Measurements from ENCODE around the gene RYR2. TPM values are rescaled to one million over a fixed set of nuclear protein-coding genes. Genes with fewer than 3 reads are reported as not detected.

Gene RYR2
- polyA plus RNA-seq, 1 of the 3 experiments (the other 2 are of a cell fraction) = under 0.01 TPM

DNA sequence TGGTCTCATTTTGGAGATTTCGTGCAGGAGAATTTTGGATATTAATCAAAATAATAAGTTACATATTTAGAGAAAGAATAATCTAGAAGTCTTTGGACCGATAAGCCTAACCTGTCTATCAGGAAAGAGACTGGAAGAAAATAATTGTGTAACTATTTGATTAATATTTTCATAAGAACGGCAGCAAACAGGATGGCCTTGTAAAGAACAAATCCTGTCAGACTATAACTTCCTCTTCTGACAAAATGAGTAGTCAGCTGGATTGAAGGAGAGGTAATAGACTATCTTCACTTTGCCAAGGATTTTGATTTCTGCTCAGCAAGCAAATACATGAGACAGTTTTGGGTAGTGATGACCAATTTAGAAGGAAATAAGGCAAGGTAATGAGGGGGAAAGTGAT lies 12.7 kb upstream of the RYR2 start:
- Histone ChIP-seq H4K20me1 (ENCODE audit: insufficient read depth) (no peaks in the 10 kb centered on the region), H3K9ac (no peak overlapping the region), H3K9me3 (peaks cover 4% of the 10 kb centered on the region; the same call in 1 of the 2 replicates), H3K27ac (ENCODE audit: low read depth in 2 of 2, low read length in 1 of 2) (no peak overlapping the region), H3F3A (replicated peaks; ENCODE audit: insufficient read depth) (no peaks in the 10 kb centered on the region), H3K4me3 (ENCODE audit: low read depth in 2 of 2, low read length in 1 of 2) (no peak overlapping the region), H3K4me2 (no peak overlapping the region), H2AFZ (ENCODE audit: low read depth) (no peak overlapping the region), H3K4me1 (ENCODE audit: control insufficient read depth in 1 of 2, insufficient read depth in 2 of 2, low read depth in 1 of 2, low read length in 1 of 2) (no peaks in the 10 kb centered on the region), H3K79me2 (ENCODE audit: insufficient read depth) (no peaks in the 10 kb centered on the region), H3K27me3 (ENCODE audit: insufficient read depth) (no peaks in the 10 kb centered on the region), H3K9me2 (no peaks in the 10 kb centered on the region), H3K36me3 (replicated peaks in 1 of 2; ENCODE audit: control insufficient read depth in 1 of 2, insufficient read depth in 2 of 2, low read length in 1 of 2) (no peaks in the 10 kb centered on the region)
- DNase-seq = no peak
- 32% methylated on average over 3 of the region's 3 CpGs for WGBS (ENCODE audit: low lambda C conversion rate)
- ChIA-PET CTCF (no interaction called here), POLR2A (no interaction called here)
- no peak for TF ChIP-seq RAD21 (IDR thresholded peaks at IDR 0.05; ENCODE audit: low read length)
- TF ChIP-seq TEAD4 (IDR thresholded peaks at IDR 0.05; ENCODE audit: borderline replicate concordance, insufficient read depth) = no peak
- TF ChIP-seq NRF1 (IDR thresholded peaks at IDR 0.05; ENCODE audit: low read depth, low read length) = no peak
- TF ChIP-seq MXI1 (IDR thresholded peaks at IDR 0.05; ENCODE audit: low read depth, low read length) = no peak

GRCh38 chr1:237029850-237030535 lies 12.0 kb upstream of the RYR2 start:
- Histone ChIP-seq H4K20me1 (ENCODE audit: insufficient read depth) (no peaks in the 10 kb centered on the region), H3K9me3 (peaks cover 4% of the 10 kb centered on the region; the same call in 1 of the 2 replicates), H3K27me3 (ENCODE audit: insufficient read depth) (no peaks in the 10 kb centered on the region), H3K9me2 (no peaks in the 10 kb centered on the region), H2AFZ (ENCODE audit: low read depth) (no peak overlapping the region), H3K4me1 (ENCODE audit: control insufficient read depth in 1 of 2, insufficient read depth in 2 of 2, low read depth in 1 of 2, low read length in 1 of 2) (no peaks in the 10 kb centered on the region), H3K9ac (no peak overlapping the region), H3K4me2 (no peak overlapping the region), H3K79me2 (ENCODE audit: insufficient read depth) (no peaks in the 10 kb centered on the region), H3K36me3 (replicated peaks in 1 of 2; ENCODE audit: control insufficient read depth in 1 of 2, insufficient read depth in 2 of 2, low read length in 1 of 2) (no peaks in the 10 kb centered on the region), H3F3A (replicated peaks; ENCODE audit: insufficient read depth) (no peaks in the 10 kb centered on the region), H3K27ac (ENCODE audit: low read depth in 2 of 2, low read length in 1 of 2) (no peak overlapping the region), H3K4me3 (ENCODE audit: low read depth in 2 of 2, low read length in 1 of 2) (no peak overlapping the region)
- ChIA-PET CTCF (no interaction called here), POLR2A (no interaction called here)
- 29% methylated on average over 9 of the region's 9 CpGs for WGBS (ENCODE audit: low lambda C conversion rate)
- TF ChIP-seq, protein P1, sequence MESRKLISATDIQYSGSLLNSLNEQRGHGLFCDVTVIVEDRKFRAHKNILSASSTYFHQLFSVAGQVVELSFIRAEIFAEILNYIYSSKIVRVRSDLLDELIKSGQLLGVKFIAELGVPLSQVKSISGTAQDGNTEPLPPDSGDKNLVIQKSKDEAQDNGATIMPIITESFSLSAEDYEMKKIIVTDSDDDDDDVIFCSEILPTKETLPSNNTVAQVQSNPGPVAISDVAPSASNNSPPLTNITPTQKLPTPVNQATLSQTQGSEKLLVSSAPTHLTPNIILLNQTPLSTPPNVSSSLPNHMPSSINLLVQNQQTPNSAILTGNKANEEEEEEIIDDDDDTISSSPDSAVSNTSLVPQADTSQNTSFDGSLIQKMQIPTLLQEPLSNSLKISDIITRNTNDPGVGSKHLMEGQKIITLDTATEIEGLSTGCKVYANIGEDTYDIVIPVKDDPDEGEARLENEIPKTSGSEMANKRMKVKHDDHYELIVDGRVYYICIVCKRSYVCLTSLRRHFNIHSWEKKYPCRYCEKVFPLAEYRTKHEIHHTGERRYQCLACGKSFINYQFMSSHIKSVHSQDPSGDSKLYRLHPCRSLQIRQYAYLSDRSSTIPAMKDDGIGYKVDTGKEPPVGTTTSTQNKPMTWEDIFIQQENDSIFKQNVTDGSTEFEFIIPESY (IDR thresholded peaks at IDR 0.05; ENCODE audit: borderline replicate concordance, low read depth) = no peak
- no peak for TF ChIP-seq TAF1 (IDR thresholded peaks at IDR 0.05; ENCODE audit: borderline replicate concordance, low read depth, low read length)
- no peak for TF ChIP-seq SMC3 (IDR thresholded peaks at IDR 0.05; ENCODE audit: low read depth, low read length)
- no peak for DNase-seq

DNA sequence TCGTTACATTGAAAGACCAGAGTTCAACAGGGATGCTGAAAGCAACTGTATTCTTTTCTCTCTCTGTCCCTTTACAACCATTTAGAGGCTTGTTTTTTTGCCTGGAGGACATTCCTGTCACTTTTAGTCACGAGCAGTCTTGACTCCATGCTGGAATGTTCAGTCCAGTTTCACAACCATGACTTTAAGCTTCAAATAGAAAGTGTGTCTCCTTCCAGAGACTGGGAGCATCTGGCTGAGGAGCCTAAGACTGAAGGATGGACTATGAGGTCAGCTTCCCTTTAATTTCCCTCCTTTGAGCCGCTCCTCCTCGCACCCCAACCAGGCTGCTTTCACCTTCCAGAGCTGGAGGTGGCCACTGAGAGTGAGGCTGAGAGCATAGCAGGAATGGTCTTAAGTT lies 10.5 kb upstream of the RYR2 start:
- ChIA-PET CTCF (interaction anchor here (1.4 kb wide), 1 partner anchor 11 kb away, joined by 5 read pairs; the partner anchor contains the start of gene RYR2), POLR2A (no interaction called here)
- H3K4me3 ChIP-seq (ENCODE audit: low read depth in 2 of 2, low read length in 1 of 2) = no peak overlapping the region
- TF ChIP-seq SMC3 (IDR thresholded peaks at IDR 0.05; ENCODE audit: low read depth, low read length) = no peak
- TF ChIP-seq NFIC (IDR thresholded peaks at IDR 0.05; ENCODE audit: borderline replicate concordance) = no peak
- no peak for TF ChIP-seq RCOR1 (IDR thresholded peaks at IDR 0.05; ENCODE audit: low read length)
- TF ChIP-seq GABPA (IDR thresholded peaks at IDR 0.05; ENCODE audit: low read depth) = no peak
- no peak for TF ChIP-seq YY1 (IDR thresholded peaks at IDR 0.05; ENCODE audit: low read depth)
- no peak for TF ChIP-seq MAX (IDR thresholded peaks at IDR 0.05; ENCODE audit: low read depth)
- TF ChIP-seq GATA2 (CRISPR knock-in tag; IDR thresholded peaks at IDR 0.05) = no peak
- TF ChIP-seq, protein P1 (IDR thresholded peaks at IDR 0.05; ENCODE audit: borderline replicate concordance, low read depth) = no peak
- TF ChIP-seq TAF1 (IDR thresholded peaks at IDR 0.05; ENCODE audit: borderline replicate concordance, low read depth, low read length) = no peak
- TF ChIP-seq EP300 (IDR thresholded peaks at IDR 0.05; ENCODE audit: borderline replicate concordance in 1 of 2, low read depth in 1 of 2, low read length in 1 of 2) = no peak
- no peak for TF ChIP-seq FOXJ3 (CRISPR knock-in tag; IDR thresholded peaks at IDR 0.05)
- TF ChIP-seq SIN3A (IDR thresholded peaks at IDR 0.05; ENCODE audit: borderline replicate concordance, low read depth, low read length) = no peak
- no peaks in the 10 kb centered on the region for H3K9me2 ChIP-seq
- H3K27ac ChIP-seq (ENCODE audit: low read depth in 2 of 2, low read length in 1 of 2) = no peak overlapping the region
- no peaks in the 10 kb centered on the region for H3K4me1 ChIP-seq (ENCODE audit: control insufficient read depth in 1 of 2, insufficient read depth in 2 of 2, low read depth in 1 of 2, low read length in 1 of 2)
- no peak overlapping the region for H3K4me2 ChIP-seq
- H3K9me3 ChIP-seq = peaks cover 4% of the 10 kb centered on the region; the same call in 1 of the 2 replicates
- no peaks in the 10 kb centered on the region for H3K36me3 ChIP-seq (replicated peaks in 1 of 2; ENCODE audit: control insufficient read depth in 1 of 2, insufficient read depth in 2 of 2, low read length in 1 of 2)
- no peak overlapping the region for H3K9ac ChIP-seq
- 43% methylated on average over 4 of the region's 4 CpGs for WGBS (ENCODE audit: low lambda C conversion rate)
- no peaks in the 10 kb centered on the region for H3K27me3 ChIP-seq (ENCODE audit: insufficient read depth)
- H2AFZ ChIP-seq (ENCODE audit: low read depth) = no peak overlapping the region
- no peaks in the 10 kb centered on the region for H3K79me2 ChIP-seq (ENCODE audit: insufficient read depth)
- H3F3A ChIP-seq (replicated peaks; ENCODE audit: insufficient read depth) = no peaks in the 10 kb centered on the region
- DNase-seq = no peak
- H4K20me1 ChIP-seq (ENCODE audit: insufficient read depth) = no peaks in the 10 kb centered on the region

Data from SK-N-SH (cell line).